ENCODE data around the gene SNED1. TPM values are rescaled to one million over a fixed set of nuclear protein-coding genes. Genes with fewer than 3 reads are reported as not detected.

SNED1 gene
- total RNA-seq, 2 donors from 2014 or later = 0.66 to 4.5 TPM

DNA sequence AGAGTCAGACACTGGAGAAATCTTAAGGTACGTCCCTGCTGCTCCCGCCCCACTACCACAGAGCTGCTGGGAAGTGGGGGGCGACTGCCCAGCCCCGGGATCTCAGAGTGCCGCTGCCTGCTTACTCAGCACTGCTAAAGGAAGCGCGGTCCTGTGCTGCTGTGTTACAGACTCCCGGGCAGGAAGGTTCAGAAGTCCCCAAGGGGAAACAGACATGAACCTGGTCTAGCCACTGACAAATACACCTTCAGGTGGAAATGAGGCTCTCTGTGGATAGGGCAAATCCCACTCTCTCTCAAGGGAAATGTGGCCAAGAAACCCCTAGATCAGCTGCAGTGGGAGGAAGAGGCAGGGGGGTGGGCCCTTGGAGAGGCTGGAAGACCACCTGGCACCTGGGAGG lies 90.0 kb downstream of the SNED1 start:
- Mint-ChIP-seq H3K4me3 (no peak overlapping the region), H3K36me3 (ENCODE audit: low read depth) (peaks cover 65% of the 10 kb centered on the region), H3K4me1 (peaks cover 6% of the 10 kb centered on the region), H3K27me3 (ENCODE audit: insufficient read depth) (no peaks in the 10 kb centered on the region), H3K9me3 (no peaks in the 10 kb centered on the region), H3K27ac (no peak overlapping the region)
- Histone ChIP-seq H3K27ac (ENCODE audit: low read depth, low read length) (no peak overlapping the region), H3K4me3 (ENCODE audit: low read length) (no peak overlapping the region), H3K4me1 (ENCODE audit: control insufficient read depth, insufficient read depth, low read length) (no peaks in the 10 kb centered on the region), H3K36me3 (ENCODE audit: control insufficient read depth, insufficient read depth, low read length) (peaks cover 59% of the 10 kb centered on the region), H3K27me3 (ENCODE audit: control insufficient read depth, insufficient read depth, low read length, poor library complexity, severe bottlenecking) (no peaks in the 10 kb centered on the region), H3K9ac (ENCODE audit: extremely low read depth, low read length, poor library complexity, severe bottlenecking) (no peak overlapping the region), H3K9me3 (ENCODE audit: control insufficient read depth, low read length) (no peaks in the 10 kb centered on the region)
- no peak for DNase-seq
- no peak for TF ChIP-seq CTCF (conservative IDR thresholded peaks at IDR 0.05)
- 94% methylated on average over 5 to 8 of the region's 8 CpGs for WGBS, 2 experiments (ENCODE audit: insufficient coverage in 1 of 2, insufficient read length in 1 of 2)

- Mint-ChIP-seq H3K4me3 (no peak overlapping the region), H3K27me3 (ENCODE audit: insufficient read depth) (no peaks in the 10 kb centered on the region), H3K36me3 (ENCODE audit: low read depth) (peaks cover 68% of the 10 kb centered on the region), H3K27ac (no peak overlapping the region), H3K9me3 (no peaks in the 10 kb centered on the region), H3K4me1 (peaks cover 11% of the 10 kb centered on the region)
- peaks cover 63% of the 10 kb centered on the region for H3K36me3 ChIP-seq (ENCODE audit: control insufficient read depth, insufficient read depth, low read length)
- H3K4me1 ChIP-seq (ENCODE audit: control insufficient read depth, insufficient read depth, low read length) = peaks cover 3% of the 10 kb centered on the region
- no peak overlapping the region for H3K4me3 ChIP-seq (ENCODE audit: low read length)
- H3K9ac ChIP-seq (ENCODE audit: extremely low read depth, low read length, poor library complexity, severe bottlenecking) = no peak overlapping the region
- no peak overlapping the region for H3K27ac ChIP-seq (ENCODE audit: low read depth, low read length)
- TF ChIP-seq CTCF (conservative IDR thresholded peaks at IDR 0.05) = no peak
- H3K9me3 ChIP-seq (ENCODE audit: control insufficient read depth, low read length) = no peaks in the 10 kb centered on the region
- DNase-seq = no peak
- no peaks in the 10 kb centered on the region for H3K27me3 ChIP-seq (ENCODE audit: control insufficient read depth, insufficient read depth, low read length, poor library complexity, severe bottlenecking)
- 88 to 89% methylated on average over 18 to 20 of the region's 20 CpGs for WGBS, 2 experiments (ENCODE audit: insufficient coverage in 1 of 2, insufficient read length in 1 of 2)
Measured at GRCh38 chr2:241088791-241089732, 90.6 kb downstream of the SNED1 start.

GRCh38 chr2:241091201-241091600 lies 92.8 kb downstream of the SNED1 start:
- peaks cover 84% of the 10 kb centered on the region for H3K36me3 ChIP-seq (ENCODE audit: control insufficient read depth, insufficient read depth, low read length)
- peaks cover 72% of the 10 kb centered on the region for H3K36me3 Mint-ChIP-seq (ENCODE audit: low read depth)
- no peak overlapping the region for H3K27ac ChIP-seq (ENCODE audit: low read depth, low read length)
- WGBS, 2 experiments (ENCODE audit: insufficient coverage in 1 of 2, insufficient read length in 1 of 2) = 91 to 94% methylated on average over 7 to 10 of the region's 10 CpGs
- H3K27me3 ChIP-seq (ENCODE audit: control insufficient read depth, insufficient read depth, low read length, poor library complexity, severe bottlenecking) = no peaks in the 10 kb centered on the region
- TF ChIP-seq CTCF (conservative IDR thresholded peaks at IDR 0.05) = no peak
- no peak for DNase-seq
- no peaks in the 10 kb centered on the region for H3K9me3 ChIP-seq (ENCODE audit: control insufficient read depth, low read length)
- no peaks in the 10 kb centered on the region for H3K9me3 Mint-ChIP-seq
- peaks cover 19% of the 10 kb centered on the region for H3K4me1 Mint-ChIP-seq
- H3K4me3 ChIP-seq (ENCODE audit: low read length) = no peak overlapping the region
- no peaks in the 10 kb centered on the region for H3K27me3 Mint-ChIP-seq (ENCODE audit: insufficient read depth)
- H3K4me1 ChIP-seq (ENCODE audit: control insufficient read depth, insufficient read depth, low read length) = peaks cover 3% of the 10 kb centered on the region
- no peak overlapping the region for H3K27ac Mint-ChIP-seq
- no peak overlapping the region for H3K4me3 Mint-ChIP-seq
- no peak overlapping the region for H3K9ac ChIP-seq (ENCODE audit: extremely low read depth, low read length, poor library complexity, severe bottlenecking)
